HG03457 (cell line): ENCODE measurements around the gene BPIFB1.

ENCODE experiments used
- ATAC-seq: cut with Tn5 transposase; IDR thresholded peaks from one replicate; pipeline ENCODE4 v1.9.1; 2021; ENCODE audit warnings: moderate number of reproducible peaks; ENCODE audit not compliant: unreplicated experiment

BPIFB1 gene

GRCh38 chr20:33272155-33272873 is 10.7 kb upstream of the BPIFB1 start:
- no peak for ATAC-seq

DNA sequence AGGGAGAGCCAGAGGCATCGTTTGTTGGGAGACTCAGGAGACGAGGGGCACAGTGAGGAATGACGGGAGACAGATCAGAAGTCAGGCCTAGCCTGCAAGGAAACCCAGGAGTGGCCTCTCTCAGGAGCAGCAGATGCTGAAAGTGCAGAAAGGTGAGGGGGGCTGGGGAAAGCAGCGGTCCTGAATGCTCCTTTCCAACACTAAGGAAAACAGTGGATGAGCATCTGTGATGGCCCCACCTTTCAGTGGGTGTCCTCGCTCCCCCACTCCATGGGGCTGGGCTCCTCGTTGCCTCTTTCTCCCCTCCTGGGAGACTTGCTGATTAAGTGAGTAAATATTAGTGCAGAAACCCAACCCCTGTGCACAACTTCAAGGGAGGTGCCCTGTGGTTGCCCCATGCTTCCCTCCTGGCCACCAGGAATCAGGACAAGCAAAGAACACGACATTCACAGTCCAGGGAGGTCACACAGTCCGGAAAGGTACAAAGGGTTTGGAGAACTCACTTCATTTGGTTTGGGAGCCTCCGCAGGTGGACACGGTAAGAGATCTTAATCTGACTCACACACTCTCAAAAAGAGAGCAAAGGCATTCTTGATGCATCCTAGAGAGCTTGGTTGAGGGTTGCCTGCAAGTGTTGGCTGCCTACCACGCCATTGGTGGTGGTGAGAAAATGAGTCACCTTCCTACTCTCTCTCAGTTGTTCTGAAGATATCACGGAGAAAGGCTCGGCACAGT is 9.7 kb upstream of the BPIFB1 start:
- ATAC-seq: no peak

- no peak for ATAC-seq
Observed at GRCh38 chr20:33275215-33275614, 7.8 kb upstream of the BPIFB1 start.

DNA sequence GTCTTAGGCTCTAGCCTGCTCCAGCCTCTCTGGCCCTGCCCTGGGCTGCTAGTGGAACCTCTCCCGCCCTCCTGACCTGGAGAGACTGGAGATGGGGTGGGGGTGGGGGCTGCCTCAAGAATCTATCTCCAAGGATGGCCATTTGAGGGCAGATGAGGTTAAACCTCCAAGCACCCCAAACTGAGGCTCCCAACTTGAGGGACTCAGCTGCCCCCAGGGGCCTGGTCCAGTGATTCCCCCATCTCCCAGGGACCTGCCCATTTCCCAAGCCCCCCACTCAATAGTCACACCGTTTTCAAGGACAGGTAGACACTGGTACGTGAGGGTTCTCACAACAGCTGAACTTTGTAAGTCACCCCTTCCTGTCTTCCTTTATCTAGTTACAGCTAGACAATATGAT is 7.1 kb upstream of the BPIFB1 start:
- no peak for ATAC-seq

DNA sequence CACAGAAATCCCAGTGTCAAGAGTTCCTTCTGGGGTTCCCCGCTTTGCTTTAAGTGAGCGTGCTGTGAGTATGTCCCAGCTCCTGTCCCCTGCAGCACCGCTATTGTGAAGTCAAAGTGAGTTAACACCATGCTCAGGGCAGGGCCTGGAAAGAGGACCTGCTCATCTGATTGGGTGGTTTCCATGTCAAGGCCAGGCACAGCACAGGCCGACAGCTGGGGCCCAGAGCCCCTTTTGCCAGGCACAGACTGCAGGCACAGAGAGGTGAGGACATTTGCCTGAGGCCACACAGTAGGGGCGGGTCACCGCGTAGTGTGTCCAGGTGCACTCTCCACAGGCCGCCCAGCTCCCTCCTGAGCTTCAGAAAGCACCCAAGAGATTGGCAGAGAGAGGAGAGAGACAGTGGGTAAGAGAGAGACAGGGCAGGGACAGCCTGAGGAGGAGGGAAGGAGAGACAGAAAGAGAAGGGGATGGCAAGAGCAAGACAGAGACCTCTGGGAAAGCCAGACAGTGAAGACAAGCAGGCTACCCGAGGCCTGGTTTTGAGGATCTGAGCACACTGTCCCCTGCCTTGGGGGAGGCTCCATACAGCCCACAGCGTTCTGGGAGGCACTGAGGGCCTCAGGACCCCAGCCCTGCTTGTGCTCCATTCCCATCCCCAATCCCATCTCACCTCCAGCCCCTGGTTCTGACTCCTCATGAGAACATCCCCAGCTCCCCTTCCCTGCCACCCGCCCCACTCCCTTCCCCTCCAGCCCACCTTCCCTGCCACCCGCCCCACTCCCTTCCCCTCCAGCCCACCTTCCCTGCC is 6.5 kb upstream of the BPIFB1 start:
- ATAC-seq: no peak

GRCh38 chr20:33277471-33278441 is 5.3 kb upstream of the BPIFB1 start:
- no peak for ATAC-seq

DNA sequence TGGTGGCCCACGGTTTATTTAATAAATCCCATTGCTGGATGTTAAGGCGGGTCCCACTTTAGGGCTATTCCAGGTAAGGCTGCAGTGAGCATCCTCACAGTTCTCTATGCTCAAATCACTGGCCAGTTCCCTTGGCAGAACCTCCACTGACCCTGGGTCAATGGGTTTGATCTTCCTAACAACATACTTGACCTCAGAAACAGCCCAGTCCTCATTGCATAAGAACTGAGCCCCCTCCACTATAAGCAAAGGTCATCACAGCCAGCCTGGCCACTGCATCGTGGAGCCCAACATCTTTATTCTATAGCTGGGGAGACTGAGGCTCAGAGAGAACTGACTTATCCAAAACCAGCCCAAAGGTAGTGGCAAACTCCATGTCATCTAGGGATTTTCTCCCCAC is 4.3 kb upstream of the BPIFB1 start:
- no peak for ATAC-seq

DNA sequence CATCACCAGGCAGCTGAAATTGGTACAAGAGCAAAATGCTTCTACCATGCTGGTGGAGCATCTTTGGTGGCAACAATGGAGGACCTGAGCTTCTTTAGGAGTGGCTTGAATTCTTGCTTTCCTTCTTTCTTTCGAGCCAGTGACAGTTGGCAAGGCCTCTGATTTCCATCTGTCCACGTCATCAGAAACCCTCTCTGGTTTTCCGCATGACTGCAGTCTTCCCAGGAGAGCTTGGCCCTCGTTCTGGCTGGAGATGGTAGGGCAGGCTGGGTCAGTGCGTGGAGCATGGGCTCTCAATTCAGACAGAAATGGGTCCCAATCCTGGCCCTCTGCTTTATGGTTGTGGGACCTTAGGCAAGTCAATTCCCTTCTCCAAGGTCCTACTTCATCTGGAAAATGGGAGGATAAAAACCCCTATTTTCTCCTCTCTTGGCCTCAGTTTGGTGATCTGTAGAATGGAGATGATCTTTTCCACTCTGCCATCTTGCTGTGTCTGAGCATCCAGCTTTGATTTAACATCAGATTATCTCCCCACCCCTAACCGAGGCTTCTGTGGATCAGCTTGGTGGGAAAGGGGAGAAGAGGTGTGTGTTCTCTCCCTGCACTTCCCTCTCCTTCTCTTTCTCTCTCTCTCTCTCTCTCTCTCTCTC is 3.6 kb upstream of the BPIFB1 start:
- ATAC-seq: no peak

DNA sequence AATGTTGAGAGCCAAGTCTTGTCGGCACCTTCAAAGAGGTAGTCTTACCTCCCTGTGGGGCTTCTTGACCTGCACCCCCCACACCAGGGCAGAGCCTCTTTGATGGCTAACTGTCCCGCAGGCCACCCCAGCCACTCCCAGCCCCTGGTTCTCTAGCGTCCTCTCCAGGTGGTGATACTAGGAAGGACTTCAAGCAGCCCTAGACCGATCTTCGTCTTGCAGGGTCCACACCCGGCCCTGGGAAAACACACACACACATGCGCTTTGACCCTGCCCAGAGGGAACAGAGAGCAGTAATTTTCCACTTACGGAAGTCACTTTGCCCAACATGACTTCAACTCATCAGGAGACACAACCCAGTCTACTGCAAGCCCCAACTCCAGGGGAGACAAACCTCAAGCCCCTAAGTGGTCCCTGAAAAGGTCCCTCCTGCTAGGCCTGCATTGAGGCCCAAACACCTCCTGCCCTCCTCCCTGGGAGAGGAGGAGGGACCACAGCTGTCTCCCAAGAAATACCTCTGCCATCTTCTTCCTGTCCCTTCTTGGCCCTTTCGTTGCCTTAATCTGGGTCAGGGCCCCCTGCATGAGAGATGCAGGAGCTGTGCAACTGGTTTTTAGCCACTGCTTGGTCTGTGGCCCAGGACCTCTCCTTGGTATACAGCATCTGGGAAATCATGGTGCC is 2.9 kb upstream of the BPIFB1 start:
- ATAC-seq: no peak

DNA sequence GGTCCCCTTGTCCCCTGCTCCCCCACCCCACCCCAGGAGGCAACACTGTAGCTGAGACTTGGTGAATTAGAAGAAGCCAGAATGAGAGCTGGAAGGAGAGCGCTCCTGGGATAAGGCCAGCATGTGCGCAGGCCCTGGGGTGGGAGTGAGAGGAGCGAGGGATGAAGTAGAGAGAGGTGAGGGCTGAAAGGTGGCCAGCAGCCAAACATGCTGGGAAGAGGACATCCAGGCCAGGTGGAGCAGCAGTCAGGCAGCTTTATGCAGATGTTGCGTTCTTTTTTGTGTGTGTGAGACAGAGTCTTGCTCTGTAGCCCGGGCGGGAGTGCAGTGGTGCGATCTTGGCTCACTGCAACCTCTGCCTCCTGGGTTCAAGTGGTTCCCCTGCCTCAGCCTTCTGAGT is 2.2 kb upstream of the BPIFB1 start:
- ATAC-seq: no peak

DNA sequence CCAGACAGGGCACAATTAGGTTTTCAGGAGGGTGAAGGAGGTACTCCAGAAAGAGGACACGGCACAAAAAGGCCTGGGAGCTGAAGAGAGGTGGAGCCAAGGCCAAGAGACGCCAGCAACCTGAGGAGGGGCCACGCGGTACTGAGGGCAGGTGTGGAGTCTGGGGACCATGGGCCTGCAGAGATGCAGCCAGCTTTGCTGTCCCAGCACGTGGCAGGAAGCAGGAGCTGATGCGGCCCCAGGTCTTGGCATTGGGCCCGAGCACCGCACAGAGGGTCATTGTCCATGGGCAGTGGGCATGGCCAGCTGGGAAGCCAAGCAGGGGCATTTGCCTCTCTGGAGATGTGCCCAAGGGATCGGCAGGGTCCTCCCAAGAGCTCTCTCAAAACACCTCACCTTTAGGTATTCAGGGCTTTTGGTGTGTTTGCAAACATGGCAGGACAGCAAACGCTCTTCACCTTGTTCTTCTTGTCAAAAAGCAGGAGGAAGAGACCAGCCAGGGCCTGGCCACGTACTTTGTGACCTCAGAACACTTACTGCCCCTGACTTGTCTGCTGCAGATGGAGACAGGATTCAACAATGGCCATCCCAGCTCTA is 1.4 kb upstream of the BPIFB1 start:
- no peak for ATAC-seq

- ATAC-seq: no peak
Observed at GRCh38 chr20:33282196-33282934, 649 bp upstream of the BPIFB1 start.

DNA sequence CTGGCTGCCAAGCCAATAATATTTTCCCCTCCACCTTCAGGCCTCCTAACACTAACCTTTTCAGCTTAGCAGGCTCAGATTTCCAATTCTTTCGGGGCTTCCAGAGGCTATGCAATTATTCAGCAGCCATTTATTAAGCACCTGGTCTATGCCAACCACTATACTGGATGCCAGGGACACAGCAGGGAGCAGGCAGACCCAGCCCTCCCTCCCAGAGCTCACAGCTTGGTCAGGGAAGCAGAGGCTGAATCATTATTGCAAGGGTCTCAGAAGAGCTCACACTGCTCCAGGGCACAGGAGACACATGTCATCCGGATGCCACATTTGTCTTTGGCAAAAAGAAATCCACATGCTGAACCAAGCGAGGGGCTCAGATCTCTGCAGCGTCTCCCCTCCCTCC is 1.3 kb downstream of the BPIFB1 start:
- ATAC-seq: no peak

GRCh38 chr20:33284937-33285336 is 1.9 kb downstream of the BPIFB1 start:
- ATAC-seq: no peak

DNA sequence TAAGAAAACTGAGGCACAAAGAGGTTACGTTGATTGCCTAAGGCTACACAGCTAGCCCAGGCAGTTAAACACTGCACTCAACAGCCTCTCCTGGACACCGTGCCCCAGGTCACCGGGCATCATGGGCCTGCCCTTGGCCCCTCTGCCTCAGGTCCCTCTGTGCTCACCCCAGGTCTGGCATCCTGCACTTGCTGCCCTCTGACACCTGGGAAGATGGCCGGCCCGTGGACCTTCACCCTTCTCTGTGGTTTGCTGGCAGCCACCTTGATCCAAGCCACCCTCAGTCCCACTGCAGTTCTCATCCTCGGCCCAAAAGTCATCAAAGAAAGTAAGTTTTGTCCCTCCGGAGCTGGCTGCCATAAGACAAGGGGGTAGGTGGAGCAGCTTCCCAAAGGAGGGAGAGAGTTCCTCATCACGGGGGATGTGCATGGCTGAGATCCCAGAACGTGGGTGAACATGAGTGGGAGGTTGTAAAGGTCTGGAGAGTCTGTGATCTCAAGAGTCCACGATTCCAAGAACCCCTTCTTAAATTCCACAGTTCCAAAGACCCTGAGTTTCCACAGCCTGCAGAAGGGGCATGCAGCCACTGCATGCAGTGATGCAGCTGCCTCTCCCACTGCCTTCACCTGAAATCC is 3.0 kb downstream of the BPIFB1 start:
- ATAC-seq: no peak

- ATAC-seq: no peak
Observed at GRCh38 chr20:33287884-33288283, 4.9 kb downstream of the BPIFB1 start.

DNA sequence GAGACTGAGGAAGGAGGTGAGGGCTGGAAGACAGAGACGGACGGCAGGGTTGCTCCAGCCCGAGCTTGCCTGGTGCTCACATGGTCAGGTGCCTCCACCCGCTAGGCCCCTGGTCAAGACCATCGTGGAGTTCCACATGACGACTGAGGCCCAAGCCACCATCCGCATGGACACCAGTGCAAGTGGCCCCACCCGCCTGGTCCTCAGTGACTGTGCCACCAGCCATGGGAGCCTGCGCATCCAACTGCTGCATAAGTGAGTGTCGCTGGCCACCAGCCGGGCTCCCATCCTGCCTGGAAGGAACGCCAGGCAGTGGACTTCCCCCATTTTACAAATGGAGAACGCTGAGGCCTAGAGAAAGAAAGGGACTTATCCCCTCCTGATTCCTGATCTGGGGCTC is 7.8 kb downstream of the BPIFB1 start:
- ATAC-seq: no peak

DNA sequence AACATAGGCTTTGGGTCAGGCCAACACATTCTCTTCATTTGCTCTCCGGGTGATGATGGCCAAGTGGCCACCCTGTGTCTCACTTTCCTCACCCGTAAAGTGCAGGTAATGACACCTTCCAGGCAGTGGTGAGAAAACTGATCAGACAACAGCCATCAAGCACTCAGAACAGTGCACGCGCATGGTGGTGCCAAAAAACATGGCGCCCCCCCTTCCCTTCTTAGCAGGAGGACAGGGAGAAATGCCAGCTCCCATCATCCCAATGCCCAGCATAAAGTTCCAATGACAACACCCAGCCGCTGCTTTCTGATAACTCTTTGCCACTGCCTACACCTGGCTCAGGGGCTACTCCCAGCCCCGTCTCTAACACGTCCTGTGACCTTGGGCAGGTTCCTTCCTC is 8.4 kb downstream of the BPIFB1 start:
- no peak for ATAC-seq
